T-cell (primary cell): Measurements from ENCODE around the gene CASZ1. TPM values are rescaled to one million over a fixed set of nuclear protein-coding genes. Genes with fewer than 3 reads are reported as not detected.
A peak's percentile ranks its signal among the peaks of the same experiment; 100 is the strongest.

Experiments
- ATAC-seq, 4 experiments: fragments of 200-7000 bp in 3 of 4; fragments of 150-1000 bp in 1 of 4; cut with Tn5 transposase; replicated peaks in 1 of 4; 1 replicate in 3 of 4; 2 replicates in 1 of 4; pipeline ENCODE4 v1.10.0; 2021; ENCODE audit warnings: moderate library complexity in 3 of 4, mild to moderate bottlenecking in 2 of 4, moderate number of reproducible peaks in 1 of 4
- CTCF ChIA-PET, 2 donors: fragments of 300-600 bp; sonication (Branson Sonifier 250); formaldehyde crosslinking; loops; one replicate each; lab custom pipeline; 2022; ENCODE audit warnings: antibody characterized with exemption in 2 of 2; lab: Charles Lee
- POLR2A ChIA-PET, 2 donors: fragments of 300-600 bp; sonication (Branson Sonifier 250); formaldehyde crosslinking; loops; one replicate each; lab custom pipeline; 2022; ENCODE audit warnings: antibody characterized with exemption in 2 of 2; lab: Charles Lee
- DNase-seq, 35 experiments: peaks; one replicate each; pipeline versions ENCODE4 v3.0.0 to v3.0.0-alpha.2; 2013 to 2023
- H3K27ac ChIP-seq: one replicate; pipeline ENCODE4 v1.5.1; 2013; ENCODE audit warnings: low read length
- H3K27me3 ChIP-seq, 2 experiments: replicated peaks in 1 of 2; 1 replicate in 1 of 2; 2 replicates in 1 of 2; pipeline versions ENCODE4 v1.6.1 to v1.7.0; 2013; ENCODE audit warnings: low read length in 1 of 2, mixed read lengths in 1 of 2; ENCODE audit not compliant: control insufficient read depth in 2 of 2, insufficient read depth in 2 of 2; ENCODE audit errors: extremely low read depth in 1 of 2
- H3K36me3 ChIP-seq, 2 donors: 1 replicate in 1 of 2; 2 replicates in 1 of 2; pipeline versions ENCODE4 v1.6.1 to v1.7.0; 2013; ENCODE audit warnings: low read length in 1 of 2; ENCODE audit not compliant: control insufficient read depth in 2 of 2, insufficient read depth in 1 of 2; ENCODE audit errors: extremely low read depth in 1 of 2
- H3K4me1 ChIP-seq, 2 experiments: 1 replicate in 1 of 2; 2 replicates in 1 of 2; pipeline versions ENCODE4 v1.6.1 to v1.7.0; 2013; ENCODE audit warnings: low read length in 2 of 2, mixed read lengths in 1 of 2; ENCODE audit not compliant: insufficient read depth in 2 of 2, control insufficient read depth in 1 of 2; ENCODE audit errors: extremely low read depth in 1 of 2
- H3K4me3 ChIP-seq, 2 donors: 1 replicate in 1 of 2; 2 replicates in 1 of 2; pipeline versions ENCODE4 v1.5.1 to v1.7.0; 2013; ENCODE audit warnings: mild to moderate bottlenecking in 2 of 2, low read length in 1 of 2, moderate library complexity in 1 of 2; ENCODE audit not compliant: control insufficient read depth in 1 of 2; ENCODE audit errors: extremely low read depth in 1 of 2
- H3K9me3 ChIP-seq: 2 replicates; pipeline ENCODE4 v1.7.0; 2013
- H3K27ac Mint-ChIP-seq, 2 donors: one replicate each; pipeline ENCODE4 v1.8.0; 2020 to 2021; ENCODE audit warnings: mild to moderate bottlenecking in 2 of 2, mixed read lengths in 2 of 2
- H3K27me3 Mint-ChIP-seq, 2 donors: one replicate each; pipeline ENCODE4 v1.8.0; 2021 to 2022; ENCODE audit warnings: mixed read lengths in 2 of 2
- H3K36me3 Mint-ChIP-seq: one replicate; pipeline ENCODE4 v1.8.0; 2021; ENCODE audit warnings: mixed read lengths
- H3K4me1 Mint-ChIP-seq, 3 donors: one replicate each; pipeline ENCODE4 v1.8.0; 2020 to 2022; ENCODE audit warnings: mixed read lengths in 3 of 3, mild to moderate bottlenecking in 1 of 3
- H3K4me3 Mint-ChIP-seq, 3 donors: one replicate each; pipeline ENCODE4 v1.8.0; 2020 to 2022; ENCODE audit warnings: mild to moderate bottlenecking in 3 of 3, mixed read lengths in 3 of 3, moderate library complexity in 3 of 3
- H3K9me3 Mint-ChIP-seq, 3 donors: one replicate each; pipeline ENCODE4 v1.8.0; 2020 to 2022; ENCODE audit warnings: mixed read lengths in 3 of 3
- WGBS: methylation state at CpG from one replicate; pipeline ENCODE4 v1.1.5; 2013; ENCODE audit warnings: missing lambda C conversion rate; ENCODE audit not compliant: insufficient coverage; 5-methylcytosine and 5-hydroxymethylcytosine counted together
- total RNA-seq, 35 experiments: library from RNA in 6 of 35; stranded (reverse) in 6 of 35; fragments of 120-200 nt in 1 of 35; gene quantifications; one replicate each; pipeline versions ENCODE4 v1.2.1 to v1.2.4 and lab custom pipeline; 2013 to 2026

CASZ1 gene
- total RNA-seq, 5 donors from 2014 or later (not counting 1 experiment from before 2014, with no cell fraction given): 12.9 to 23.0 (median 14.3) TPM

GRCh38 chr1:10799726-10800125, 3.3 kb upstream of the CASZ1 start:
- peaks cover 50 to 53% of the 10 kb centered on the region in 2 donors for H3K27me3 Mint-ChIP-seq
- peaks cover 4 to 64% of the 10 kb centered on the region in 2 experiments for H3K27me3 ChIP-seq
- CTCF ChIA-PET: no interaction called here
- DNase-seq (no peak), ATAC-seq (no peak)
- no peaks in the 10 kb centered on the region for H3K9me3 Mint-ChIP-seq
- no peaks in the 10 kb centered on the region for H3K9me3 ChIP-seq
- WGBS: 39% methylated on average over 6 of the region's 6 CpGs
- H3K4me1 ChIP-seq: peaks cover 0 to 25% of the 10 kb centered on the region in 2 experiments
- H3K27ac ChIP-seq: no peak overlapping the region
- no peak overlapping the region for H3K4me3 ChIP-seq
- H3K36me3 Mint-ChIP-seq: no peaks in the 10 kb centered on the region
- H3K36me3 ChIP-seq: no peaks in the 10 kb centered on the region
- POLR2A ChIA-PET: interaction anchor here in 1 of 2 donors (0.6 kb wide), 1 partner anchor 1110 kb away, joined by 10 read pairs; no protein-coding TSS in a partner anchor
- no peak overlapping the region for H3K4me3 Mint-ChIP-seq
- peaks cover 5 to 10% (median 7%) of the 10 kb centered on the region in 3 donors for H3K4me1 Mint-ChIP-seq
- H3K27ac Mint-ChIP-seq: no peak overlapping the region

DNA sequence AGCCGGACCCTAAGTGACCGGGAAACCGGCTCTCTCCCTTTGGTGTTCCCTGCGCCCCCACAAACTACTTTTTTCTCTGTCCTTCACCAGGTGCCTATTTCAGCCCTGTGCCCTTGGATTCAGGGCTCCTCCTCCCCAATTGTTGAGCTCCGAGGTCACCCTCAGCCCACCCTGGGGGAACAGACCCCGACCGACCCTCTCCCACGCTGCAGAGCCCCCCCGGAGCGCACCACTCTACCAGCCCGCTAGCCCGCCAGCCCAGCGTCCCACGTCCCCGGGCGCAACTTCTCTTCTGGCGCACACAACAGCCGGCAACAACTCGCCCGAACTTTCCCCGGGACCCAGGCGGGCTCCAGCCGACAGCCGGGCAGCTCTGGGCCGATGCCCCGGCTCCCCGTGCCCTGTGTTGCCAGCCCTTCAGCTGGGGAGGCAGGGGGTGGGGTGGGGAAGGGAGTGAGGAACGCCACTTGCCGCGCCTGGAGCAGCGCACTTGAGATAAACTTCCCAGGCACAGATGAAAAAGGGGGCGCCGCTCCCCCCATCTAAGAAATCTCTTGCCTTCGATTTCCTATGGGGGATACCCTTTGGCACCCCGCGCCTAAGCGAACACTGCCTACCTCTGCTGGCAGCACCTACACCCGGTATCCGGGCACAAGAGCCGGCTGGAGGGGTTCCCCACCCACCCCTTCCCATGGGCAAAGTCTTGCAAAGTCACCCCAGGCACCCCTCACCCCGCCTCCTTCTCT, 997 bp downstream of the CASZ1 start:
- WGBS: 6% methylated on average over 26 of the region's 41 CpGs
- ATAC-seq: no peak
- H3K4me1 Mint-ChIP-seq: peaks cover 6 to 17% (median 13%) of the 10 kb centered on the region in 3 donors
- CTCF ChIA-PET: no interaction called here
- H3K9me3 Mint-ChIP-seq: no peaks in the 10 kb centered on the region
- H3K36me3 Mint-ChIP-seq: no peaks in the 10 kb centered on the region
- H3K27ac ChIP-seq: no peak overlapping the region
- H3K4me3 ChIP-seq: no peak overlapping the region
- POLR2A ChIA-PET: no interaction called here
- H3K4me1 ChIP-seq: peaks cover 0 to 29% of the 10 kb centered on the region in 2 experiments
- no peaks in the 10 kb centered on the region for H3K9me3 ChIP-seq
- DNase-seq: no peak
- peaks cover 4 to 60% of the 10 kb centered on the region in 2 experiments for H3K27me3 ChIP-seq
- H3K27ac Mint-ChIP-seq: no peak overlapping the region
- H3K36me3 ChIP-seq: no peaks in the 10 kb centered on the region
- H3K27me3 Mint-ChIP-seq: peaks cover 45 to 55% of the 10 kb centered on the region in 2 donors
- peak overlapping the region; percentile 55 to 65 (median 57) for H3K4me3 Mint-ChIP-seq

DNA sequence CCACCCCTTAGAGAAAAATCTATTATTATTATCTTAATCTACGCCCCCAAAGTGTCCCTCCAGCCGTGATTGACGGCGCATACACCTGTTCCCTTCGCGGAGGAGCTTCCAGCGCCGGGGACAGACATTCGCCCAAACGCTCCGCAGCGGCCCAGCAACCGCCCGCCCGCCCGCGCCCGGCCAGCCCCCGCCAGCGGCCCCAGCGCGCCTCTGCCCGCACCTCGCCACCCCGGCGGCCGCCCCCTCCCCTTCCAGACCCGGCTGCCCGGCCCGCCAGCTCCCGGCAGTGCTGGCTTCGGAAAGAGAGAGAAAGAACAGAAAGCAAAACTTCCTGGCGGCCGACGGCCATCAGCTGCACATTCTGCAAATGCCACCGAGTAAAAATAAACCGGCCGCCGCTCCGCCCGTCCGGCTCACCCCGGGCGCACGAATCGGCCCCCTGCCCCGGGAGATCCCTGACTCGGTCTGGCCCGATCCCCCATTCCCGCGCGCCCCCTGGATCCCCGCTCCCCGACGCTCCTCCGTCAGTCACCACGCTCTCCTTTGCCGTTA, 1.6 kb downstream of the CASZ1 start:
- ChIA-PET CTCF (no interaction called here), POLR2A (no interaction called here)
- Mint-ChIP-seq H3K27ac (no peak overlapping the region), H3K36me3 (no peaks in the 10 kb centered on the region), H3K4me3 (peak overlapping the region; percentile 55 to 71 (median 57)), H3K4me1 (peaks cover 6 to 17% (median 13%) of the 10 kb centered on the region in 3 donors), H3K9me3 (no peaks in the 10 kb centered on the region), H3K27me3 (peaks cover 42 to 51% of the 10 kb centered on the region in 2 donors)
- peaks cover 0 to 29% of the 10 kb centered on the region in 2 experiments for H3K4me1 ChIP-seq
- ATAC-seq: no peak
- no peak overlapping the region for H3K27ac ChIP-seq
- H3K27me3 ChIP-seq: peaks cover 4 to 60% of the 10 kb centered on the region in 2 experiments
- H3K9me3 ChIP-seq: no peaks in the 10 kb centered on the region
- H3K36me3 ChIP-seq: no peaks in the 10 kb centered on the region
- H3K4me3 ChIP-seq: no peak overlapping the region
- under 1% methylated on average over 58 of the region's 58 CpGs for WGBS
- DNase-seq: no peak

DNA sequence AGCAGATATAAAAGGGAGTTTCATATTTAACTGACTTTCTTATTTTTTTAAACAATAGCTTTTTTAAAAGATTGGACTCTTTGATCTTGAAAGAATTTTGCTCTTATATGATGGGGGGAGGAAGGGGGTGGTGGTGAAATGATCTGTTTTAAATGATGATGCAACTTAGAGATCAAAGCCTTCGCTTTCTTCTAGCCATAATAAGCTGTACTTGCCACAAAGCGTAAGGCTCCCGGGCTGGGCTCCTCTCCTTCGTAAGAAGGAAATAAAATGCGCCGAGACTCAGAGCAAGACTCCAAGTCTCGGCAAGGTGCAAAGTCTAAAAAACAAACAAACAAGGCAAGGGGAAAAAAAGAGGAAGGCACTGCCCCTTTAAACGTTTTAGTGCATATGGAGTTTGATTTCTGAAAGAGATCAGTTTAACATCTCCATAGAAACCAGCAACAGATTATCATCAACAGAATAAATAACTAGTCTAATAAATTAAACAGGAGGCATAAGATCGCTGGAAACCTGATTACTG, 3.3 kb downstream of the CASZ1 start:
- Histone ChIP-seq H3K9me3 (no peaks in the 10 kb centered on the region), H3K27ac (no peak overlapping the region), H3K27me3 (peaks cover 4 to 67% of the 10 kb centered on the region in 2 experiments), H3K4me3 (no peak overlapping the region), H3K36me3 (no peaks in the 10 kb centered on the region), H3K4me1 (peaks cover 0 to 29% of the 10 kb centered on the region in 2 experiments)
- Mint-ChIP-seq H3K27ac (no peak overlapping the region), H3K9me3 (no peaks in the 10 kb centered on the region), H3K27me3 (peaks cover 28 to 41% of the 10 kb centered on the region in 2 donors), H3K4me3 (peak overlapping the region in 2 of 3 donors; percentile 7 to 71), H3K36me3 (no peaks in the 10 kb centered on the region), H3K4me1 (peaks cover 6 to 17% (median 13%) of the 10 kb centered on the region in 3 donors)
- no CpG with 5 or more reads among the region's 9 CpGs for WGBS
- POLR2A ChIA-PET: no interaction called here
- DNase-seq (peak in 1 of 35 experiments; percentile 17), ATAC-seq (peak in 1 of 4 experiments; percentile 46)
- CTCF ChIA-PET: no interaction called here

DNA sequence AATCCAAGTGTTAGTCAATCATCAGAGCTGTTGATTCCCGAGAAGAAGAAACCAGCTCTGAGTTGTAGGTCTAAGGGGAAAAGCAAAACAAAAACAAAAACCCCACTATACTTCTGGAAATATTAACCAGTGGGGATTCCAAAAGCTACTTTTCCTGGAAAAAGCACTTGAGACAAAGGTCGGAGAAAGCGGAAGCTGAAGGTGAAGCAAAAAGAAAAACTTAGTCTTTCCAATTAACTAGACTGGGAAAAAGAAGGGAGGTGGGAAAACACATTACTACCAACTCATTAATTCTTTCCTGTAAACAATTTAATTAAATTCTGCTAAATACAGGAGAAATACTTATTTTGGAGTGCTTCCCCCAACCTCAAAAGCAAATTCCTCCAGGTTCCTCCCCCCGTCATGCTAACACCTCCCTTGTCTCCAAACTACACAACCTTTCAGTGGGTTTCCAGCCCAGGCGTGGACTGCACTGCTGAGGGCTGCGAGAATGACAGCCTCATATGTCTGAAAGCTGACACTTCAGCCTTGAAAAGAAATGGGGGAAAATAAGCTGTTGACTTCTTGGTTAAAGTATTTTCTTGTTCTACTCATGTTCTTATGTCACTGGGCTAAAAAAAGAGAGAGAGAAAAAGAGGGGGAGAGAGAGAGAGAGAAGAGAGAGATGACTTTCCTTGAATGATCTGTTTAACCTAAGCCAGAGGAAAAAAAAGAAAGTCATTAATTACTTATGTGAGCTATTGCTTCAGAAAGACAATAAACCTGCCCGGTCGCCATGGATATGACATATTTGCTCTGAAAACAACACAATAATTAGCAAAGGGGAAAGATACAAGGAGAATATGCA, 5.1 kb downstream of the CASZ1 start:
- no peak overlapping the region for H3K27ac Mint-ChIP-seq
- ChIA-PET CTCF (interaction anchor here (0.6 to 0.7 kb wide), 3 partner anchors 9 to 100 kb away, joined by 3 to 11 read pairs (median 3); no protein-coding TSS in a partner anchor), POLR2A (interaction anchor here in 1 of 2 donors (0.6 kb wide), 1 partner anchor 30 kb away, joined by 3 read pairs; no protein-coding TSS in a partner anchor)
- ATAC-seq: no peak
- no peaks in the 10 kb centered on the region for H3K36me3 Mint-ChIP-seq
- H3K27me3 Mint-ChIP-seq: peaks cover 30 to 41% of the 10 kb centered on the region in 2 donors
- no peak overlapping the region for H3K4me3 Mint-ChIP-seq
- H3K4me1 Mint-ChIP-seq: peaks cover 6 to 17% (median 13%) of the 10 kb centered on the region in 3 donors
- DNase-seq: no peak
- Histone ChIP-seq H3K27me3 (peaks cover 0 to 66% of the 10 kb centered on the region in 2 experiments), H3K4me3 (no peak overlapping the region), H3K36me3 (no peaks in the 10 kb centered on the region), H3K4me1 (peaks cover 0 to 24% of the 10 kb centered on the region in 2 experiments), H3K27ac (no peak overlapping the region), H3K9me3 (no peaks in the 10 kb centered on the region)
- no peaks in the 10 kb centered on the region for H3K9me3 Mint-ChIP-seq
- WGBS: no CpG with 5 or more reads among the region's 8 CpGs
